Esophagus (tissue), 2 donors: ENCODE measurements around the gene HOXB3. TPM values are rescaled to one million over a fixed set of nuclear protein-coding genes. Genes with fewer than 3 reads are reported as not detected.

Experiments
- H3K27ac ChIP-seq, 2 donors: one replicate each; pipeline ENCODE4 v1.5.1; 2013; ENCODE audit warnings: low read depth in 2 of 2, mild to moderate bottlenecking in 2 of 2, inconsistent platforms in 1 of 2, low read length in 1 of 2, moderate library complexity in 1 of 2
- H3K27me3 ChIP-seq, 2 donors: one replicate each; pipeline ENCODE4 v1.6.1; 2013; ENCODE audit warnings: low read length in 2 of 2, control low read depth in 1 of 2, mild to moderate bottlenecking in 1 of 2; ENCODE audit not compliant: insufficient read depth in 2 of 2, control insufficient read depth in 1 of 2
- H3K36me3 ChIP-seq, 2 donors: one replicate each; pipeline ENCODE4 v1.6.1; 2013; ENCODE audit warnings: low read length in 1 of 2; ENCODE audit not compliant: control insufficient read depth in 2 of 2, insufficient read depth in 2 of 2
- H3K4me1 ChIP-seq, 2 donors: one replicate each; pipeline ENCODE4 v1.6.1; 2013; ENCODE audit warnings: low read length in 1 of 2; ENCODE audit not compliant: control insufficient read depth in 2 of 2, insufficient read depth in 2 of 2
- H3K4me3 ChIP-seq, 2 donors: one replicate each; pipeline ENCODE4 v1.5.1; 2013; ENCODE audit warnings: low read length in 2 of 2, mild to moderate bottlenecking in 2 of 2, low read depth in 1 of 2, moderate library complexity in 1 of 2
- H3K9me3 ChIP-seq, 2 donors: one replicate each; pipeline ENCODE4 v1.6.1; 2013; ENCODE audit warnings: mild to moderate bottlenecking in 2 of 2, low read depth in 1 of 2, low read length in 1 of 2, moderate library complexity in 1 of 2; ENCODE audit not compliant: control insufficient read depth in 2 of 2, insufficient read depth in 1 of 2
- WGBS, 2 donors: extraction: QIAGEN DNeasy Blood & Tissue Kit; methylation state at CpG; one replicate each; pipeline ENCODE4 v1.1.7; 2013; 5-methylcytosine and 5-hydroxymethylcytosine counted together
- polyA plus RNA-seq, 2 donors: library from polyadenylated mRNA; stranded (reverse); fragments of 200-250 nt; gene quantifications; one replicate each; pipeline ENCODE4 v1.2.3, GENCODE V29; 2013
- donor health status: healthy with polysubstance abuse.
- donor health status: Bipolar disorder and iron deficiency.

Gene HOXB3
- polyA plus RNA-seq, 2 donors = 6.3 to 12.7 TPM

- Histone ChIP-seq H3K9me3 (no peaks in the 10 kb centered on the region), H3K27ac (peak overlapping the region; percentile 72 to 88), H3K4me3 (no peak overlapping the region), H3K27me3 (no peaks in the 10 kb centered on the region), H3K36me3 (no peaks in the 10 kb centered on the region), H3K4me1 (peaks cover 0 to 4% of the 10 kb centered on the region in 2 donors)
- WGBS, 2 donors = 78 to 88% methylated on average over 37 of the region's 37 CpGs
These were observed 59.7 kb downstream of the HOXB3 start for GRCh38 chr17:48530208-48530886.

DNA sequence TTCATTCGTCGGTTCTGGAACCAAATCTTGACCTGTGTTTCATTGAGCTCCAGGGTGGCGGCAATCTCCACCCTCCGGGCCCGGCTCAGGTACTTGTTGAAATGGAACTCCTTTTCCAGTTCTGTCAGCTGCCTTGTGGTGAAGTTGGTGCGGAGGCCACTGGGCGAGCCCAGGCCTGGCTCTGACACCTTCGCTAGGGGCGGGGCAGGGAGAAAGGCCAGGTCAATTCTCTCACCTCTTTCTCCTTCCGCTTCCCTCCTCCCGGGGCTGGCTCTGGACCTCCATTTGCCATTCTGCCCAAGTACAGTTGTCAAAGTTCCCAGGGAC lies 60.4 kb downstream of the HOXB3 start:
- H3K36me3 ChIP-seq = no peaks in the 10 kb centered on the region
- peaks cover 0 to 4% of the 10 kb centered on the region in 2 donors for H3K4me1 ChIP-seq
- 55 to 59% methylated on average over 11 of the region's 11 CpGs for whole genome bisulfite sequencing, 2 donors
- no peaks in the 10 kb centered on the region for H3K9me3 ChIP-seq
- peak overlapping the region; percentile 72 to 88 for H3K27ac ChIP-seq
- H3K27me3 ChIP-seq = no peaks in the 10 kb centered on the region
- H3K4me3 ChIP-seq = no peak overlapping the region

DNA sequence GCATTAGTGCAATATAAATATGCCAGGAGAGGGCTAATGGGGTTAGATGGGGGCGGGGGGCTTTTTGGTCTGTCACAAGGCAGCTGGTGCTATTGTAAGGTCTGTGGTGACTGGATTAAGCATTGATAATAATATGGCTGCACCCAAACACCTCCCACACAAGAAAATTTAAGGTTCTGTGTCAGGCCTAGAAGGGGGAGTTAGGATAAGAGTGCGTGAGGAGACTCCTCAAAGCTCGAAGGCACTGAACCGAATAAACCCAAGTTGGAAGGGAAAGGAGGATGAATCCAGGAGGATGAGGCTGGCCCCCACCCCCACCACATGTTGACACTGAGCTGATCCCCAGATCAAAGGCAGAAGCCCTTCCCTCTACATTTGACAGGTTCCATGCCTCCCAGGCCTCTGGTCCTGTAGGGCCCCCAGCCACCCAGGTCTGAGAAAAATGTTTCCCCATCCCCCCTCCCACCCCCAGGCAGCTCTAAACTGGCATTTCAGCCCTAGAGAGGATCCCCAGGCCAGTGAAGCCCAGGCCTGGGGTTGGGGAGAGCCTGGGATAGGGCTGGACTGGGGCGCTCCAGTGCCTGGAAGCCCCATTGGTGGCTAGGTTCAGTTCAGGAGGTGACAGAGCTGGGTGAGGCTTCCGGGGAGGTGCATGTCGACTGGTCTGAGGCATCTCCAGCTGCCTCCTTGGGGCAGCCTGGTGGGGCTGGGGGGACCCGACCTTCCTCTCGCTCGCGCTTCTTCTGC lies 60.9 kb downstream of the HOXB3 start:
- Histone ChIP-seq H3K27me3 (no peaks in the 10 kb centered on the region), H3K36me3 (no peaks in the 10 kb centered on the region), H3K4me1 (peaks cover 0 to 4% of the 10 kb centered on the region in 2 donors), H3K27ac (peak overlapping the region; percentile 72 to 88), H3K4me3 (no peak overlapping the region), H3K9me3 (no peaks in the 10 kb centered on the region)
- 78 to 82% methylated on average over 11 of the region's 11 CpGs for WGBS, 2 donors

- Histone ChIP-seq H3K27me3 (no peaks in the 10 kb centered on the region), H3K9me3 (no peaks in the 10 kb centered on the region), H3K4me3 (no peak overlapping the region), H3K36me3 (no peaks in the 10 kb centered on the region), H3K4me1 (peaks cover 0 to 4% of the 10 kb centered on the region in 2 donors), H3K27ac (peak overlapping the region; percentile 72 to 88)
- 63 to 74% methylated on average over 7 of the region's 7 CpGs for WGBS, 2 donors
These were observed 61.7 kb downstream of the HOXB3 start for GRCh38 chr17:48528153-48528935.

DNA sequence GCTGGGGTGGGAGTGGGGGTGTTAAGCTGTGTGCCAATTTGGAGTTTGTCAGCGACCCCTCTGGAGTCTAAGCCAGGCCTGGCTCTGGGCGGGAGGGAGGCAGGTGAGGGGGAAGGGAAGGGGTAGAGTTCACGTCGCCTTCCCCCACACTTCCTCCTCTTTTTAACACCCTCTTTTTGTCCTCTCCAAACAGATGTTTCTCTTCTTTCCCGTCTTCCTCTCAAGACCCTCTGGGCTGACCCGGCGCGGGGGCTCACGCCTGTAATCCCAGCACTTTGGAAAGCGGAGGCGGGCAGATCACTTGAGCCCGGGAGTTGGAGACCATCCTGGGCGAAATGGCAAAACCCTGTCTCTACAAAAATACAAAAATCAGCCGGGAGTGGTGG lies 62.5 kb downstream of the HOXB3 start:
- Histone ChIP-seq H3K9me3 (no peaks in the 10 kb centered on the region), H3K36me3 (no peaks in the 10 kb centered on the region), H3K4me3 (no peak overlapping the region), H3K27me3 (no peaks in the 10 kb centered on the region), H3K4me1 (peaks cover 0 to 4% of the 10 kb centered on the region in 2 donors), H3K27ac (no peak overlapping the region)
- WGBS, 2 donors = 65 to 89% methylated on average over 13 to 14 of the region's 14 CpGs

DNA sequence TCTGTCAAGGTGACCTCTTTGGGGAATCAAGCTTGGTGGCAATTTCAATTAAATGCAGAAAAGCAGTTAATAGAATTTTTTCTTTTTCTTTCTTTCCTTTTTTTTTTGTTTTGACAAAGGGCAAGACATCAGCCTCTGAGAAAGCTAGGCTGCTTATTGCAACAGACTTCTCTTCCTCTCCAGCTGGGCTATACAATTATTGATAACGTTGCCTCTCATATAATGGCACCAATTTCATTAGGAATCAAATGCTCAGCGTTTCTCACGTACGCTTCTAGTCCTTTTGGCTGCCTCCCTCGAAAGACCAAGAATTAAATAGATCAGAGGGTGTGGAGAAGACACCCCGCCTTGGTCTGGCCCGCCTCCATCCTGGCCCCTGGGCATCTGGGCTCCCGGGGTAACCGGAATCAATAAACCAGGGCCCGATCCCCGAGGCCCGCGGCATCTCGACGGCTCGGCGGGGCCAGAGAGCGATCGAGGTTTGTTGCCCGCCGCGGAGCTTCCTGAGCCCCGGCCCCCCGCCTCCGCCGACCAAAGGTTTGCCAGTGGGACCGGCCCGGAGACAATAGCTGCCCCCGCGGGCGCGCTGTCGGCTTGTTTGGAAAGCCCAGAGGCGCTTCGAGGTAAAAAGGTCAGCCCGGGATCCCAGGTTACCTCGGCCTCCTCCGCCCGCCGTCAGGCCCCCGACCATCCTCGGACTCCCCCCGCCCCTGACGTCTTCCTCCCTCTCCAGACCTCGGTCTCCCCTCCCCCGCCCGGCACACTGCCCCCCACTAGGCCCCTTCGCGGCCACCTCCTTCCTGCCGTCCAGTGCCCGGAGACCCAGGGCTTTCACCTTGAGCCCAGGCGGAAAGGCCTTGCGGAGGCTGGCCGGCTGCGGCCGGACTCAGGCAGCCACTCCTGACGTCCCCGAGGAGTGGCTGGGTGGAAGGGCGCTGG lies 63.2 kb downstream of the HOXB3 start:
- WGBS, 2 donors = 26 to 34% methylated on average over 58 to 59 of the region's 59 CpGs
- H3K36me3 ChIP-seq = no peaks in the 10 kb centered on the region
- no peaks in the 10 kb centered on the region for H3K9me3 ChIP-seq
- H3K27ac ChIP-seq = no peak overlapping the region
- H3K27me3 ChIP-seq = no peaks in the 10 kb centered on the region
- H3K4me1 ChIP-seq = peaks cover 4 to 7% of the 10 kb centered on the region in 2 donors
- no peak overlapping the region for H3K4me3 ChIP-seq

DNA sequence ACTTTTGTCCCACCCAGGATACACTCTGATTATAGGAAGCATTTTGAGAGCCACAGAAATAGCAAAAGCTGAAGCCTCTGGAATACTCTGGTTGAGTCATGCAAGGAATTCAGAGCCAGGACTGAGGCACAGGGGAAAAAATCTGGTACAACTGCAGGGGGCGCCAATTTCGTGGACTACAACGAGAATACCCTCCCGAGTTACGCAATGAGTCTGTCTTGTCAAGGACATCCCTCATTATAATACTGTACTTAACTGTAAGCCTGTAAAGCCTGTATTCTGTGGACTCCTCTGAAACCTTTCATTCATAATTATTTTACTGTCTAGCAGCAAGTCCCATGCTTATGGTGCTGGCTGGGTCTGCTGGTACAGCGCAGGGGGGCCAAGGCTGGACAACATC lies 67.0 kb downstream of the HOXB3 start:
- H3K27me3 ChIP-seq = no peaks in the 10 kb centered on the region
- WGBS, 2 donors = 71 to 72% methylated on average over 6 of the region's 6 CpGs

DNA sequence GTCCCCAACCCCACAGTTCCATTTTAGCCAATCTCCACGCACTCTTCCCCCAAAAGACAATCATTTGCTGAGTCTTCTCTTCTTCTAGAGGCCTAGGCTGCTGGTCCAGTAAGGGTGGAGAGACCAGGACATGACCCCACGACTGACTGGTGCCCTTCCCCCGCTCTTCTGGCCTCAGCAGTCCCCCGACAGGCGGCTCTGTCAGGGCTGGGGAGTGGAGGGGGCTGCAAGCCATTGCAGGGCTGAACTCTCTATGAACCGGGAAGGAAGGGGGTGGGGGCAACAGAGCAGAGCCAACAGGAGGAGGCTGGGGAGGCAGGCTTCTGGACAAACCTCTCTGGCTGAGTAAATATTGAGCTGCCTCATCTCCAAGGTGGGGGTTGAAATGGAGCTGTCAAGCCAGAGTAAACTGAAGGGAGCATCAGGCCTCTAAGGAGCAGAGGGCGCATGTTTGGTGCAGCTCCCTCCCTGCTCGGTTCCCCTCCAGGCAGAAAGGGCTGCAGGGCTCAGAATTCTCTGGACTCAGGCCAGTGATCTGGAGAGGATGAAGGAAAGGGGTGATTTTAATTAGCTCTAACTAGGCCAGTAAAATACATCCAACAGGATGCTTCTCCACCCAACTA lies 67.9 kb downstream of the HOXB3 start:
- H3K27me3 ChIP-seq = no peaks in the 10 kb centered on the region
- 32 to 51% methylated on average over 8 of the region's 8 CpGs for WGBS, 2 donors

More for the DNA sequence above, 67.0 kb downstream of the HOXB3 start:
- H3K9me3 ChIP-seq = no peaks in the 10 kb centered on the region
- H3K27ac ChIP-seq = no peak overlapping the region
- no peaks in the 10 kb centered on the region for H3K36me3 ChIP-seq
- H3K4me3 ChIP-seq = no peak overlapping the region
- H3K4me1 ChIP-seq = peaks cover 4 to 6% of the 10 kb centered on the region in 2 donors

More for the DNA sequence above, 67.9 kb downstream of the HOXB3 start:
- Histone ChIP-seq H3K4me1 (peaks cover 4% of the 10 kb centered on the region in 2 donors), H3K9me3 (no peaks in the 10 kb centered on the region), H3K36me3 (no peaks in the 10 kb centered on the region), H3K27ac (no peak overlapping the region), H3K4me3 (no peak overlapping the region)
